BJ (cell line): ENCODE results near the gene ADAM15. TPM values are rescaled to one million over a fixed set of nuclear protein-coding genes. Genes with fewer than 3 reads are reported as not detected.

ENCODE experiments used
- CTCF ChIA-PET: fragments of 350-600 bp; formaldehyde crosslinking; extraction: SDS; loops from one replicate; lab custom pipeline; 2021; ENCODE audit warnings: antibody characterized with exemption, inconsistent platforms; lab: Yijun Ruan, JAX
- POLR2A ChIA-PET: fragments of 300-600 bp; sonication (Branson Sonifier 250); formaldehyde crosslinking; extraction: SDS; loops from one replicate; lab custom pipeline; 2021; ENCODE audit warnings: antibody characterized with exemption; lab: Charles Lee
- DNase-seq: peaks from one replicate; pipeline ENCODE4 v3.0.0-alpha.2; 2011; ENCODE audit warnings: low read depth
- H3K27me3 ChIP-seq: 2 replicates; pipeline ENCODE4 v1.6.0; 2011; ENCODE audit warnings: low read length; ENCODE audit not compliant: control insufficient read depth, insufficient read depth
- H3K36me3 ChIP-seq: 2 replicates; pipeline ENCODE4 v1.5.1; 2011; ENCODE audit warnings: low read length; ENCODE audit not compliant: control insufficient read depth, insufficient read depth
- H3K4me3 ChIP-seq: 2 replicates; pipeline ENCODE4 v1.5.1; 2011; ENCODE audit warnings: low read depth, mild to moderate bottlenecking, control low read depth, low read length
- polyA plus RNA-seq: library from polyadenylated mRNA; depleted of rRNA; stranded (reverse); fragments of >200 nt; gene quantifications from 2 replicates; pipeline ENCODE4 v1.2.3, GENCODE V29; 2011
- TF ChIP-seq, protein P1 (sequence below): IDR thresholded peaks from 2 replicates; pipeline ENCODE4 v1.5.1; 2011; ENCODE audit warnings: low read depth, mild to moderate bottlenecking, control low read depth, inconsistent platforms, low read length, moderate library complexity; ENCODE audit not compliant: insufficient read depth

Gene ADAM15
- polyA plus RNA-seq, 1 experiment = 88.8 TPM

- POLR2A ChIA-PET = no interaction called here
- no peaks in the 10 kb centered on the region for H3K27me3 ChIP-seq
- TF ChIP-seq, protein P1, sequence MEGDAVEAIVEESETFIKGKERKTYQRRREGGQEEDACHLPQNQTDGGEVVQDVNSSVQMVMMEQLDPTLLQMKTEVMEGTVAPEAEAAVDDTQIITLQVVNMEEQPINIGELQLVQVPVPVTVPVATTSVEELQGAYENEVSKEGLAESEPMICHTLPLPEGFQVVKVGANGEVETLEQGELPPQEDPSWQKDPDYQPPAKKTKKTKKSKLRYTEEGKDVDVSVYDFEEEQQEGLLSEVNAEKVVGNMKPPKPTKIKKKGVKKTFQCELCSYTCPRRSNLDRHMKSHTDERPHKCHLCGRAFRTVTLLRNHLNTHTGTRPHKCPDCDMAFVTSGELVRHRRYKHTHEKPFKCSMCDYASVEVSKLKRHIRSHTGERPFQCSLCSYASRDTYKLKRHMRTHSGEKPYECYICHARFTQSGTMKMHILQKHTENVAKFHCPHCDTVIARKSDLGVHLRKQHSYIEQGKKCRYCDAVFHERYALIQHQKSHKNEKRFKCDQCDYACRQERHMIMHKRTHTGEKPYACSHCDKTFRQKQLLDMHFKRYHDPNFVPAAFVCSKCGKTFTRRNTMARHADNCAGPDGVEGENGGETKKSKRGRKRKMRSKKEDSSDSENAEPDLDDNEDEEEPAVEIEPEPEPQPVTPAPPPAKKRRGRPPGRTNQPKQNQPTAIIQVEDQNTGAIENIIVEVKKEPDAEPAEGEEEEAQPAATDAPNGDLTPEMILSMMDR = peak; percentile 55
- CTCF ChIA-PET = interaction anchor here (0.7 to 14.3 kb wide), 11 partner anchors 8 to 120 kb away, joined by 3 to 168 read pairs (median 10); partner anchors contain the start of genes EFNA4, KRTCAP2, LENEP and PBXIP1
- no peak for DNase-seq
- H3K4me3 ChIP-seq = peak overlapping the region; percentile 68
- H3K36me3 ChIP-seq = peaks cover 14% of the 10 kb centered on the region
These were observed 1.6 kb downstream of the ADAM15 start for GRCh38 chr1:155052439-155053395.

GRCh38 chr1:155053531-155054105 lies 2.5 kb downstream of the ADAM15 start:
- no peak for DNase-seq
- Histone ChIP-seq H3K4me3 (no peak overlapping the region), H3K36me3 (peaks cover 19% of the 10 kb centered on the region), H3K27me3 (no peaks in the 10 kb centered on the region)
- CTCF ChIA-PET = interaction anchor here (1.7 to 14.3 kb wide), 7 partner anchors 7 to 119 kb away, joined by 5 to 168 read pairs (median 15); partner anchors contain the start of genes EFNA4 and KRTCAP2
- TF ChIP-seq, protein P1 = no peak
- POLR2A ChIA-PET = no interaction called here

DNA sequence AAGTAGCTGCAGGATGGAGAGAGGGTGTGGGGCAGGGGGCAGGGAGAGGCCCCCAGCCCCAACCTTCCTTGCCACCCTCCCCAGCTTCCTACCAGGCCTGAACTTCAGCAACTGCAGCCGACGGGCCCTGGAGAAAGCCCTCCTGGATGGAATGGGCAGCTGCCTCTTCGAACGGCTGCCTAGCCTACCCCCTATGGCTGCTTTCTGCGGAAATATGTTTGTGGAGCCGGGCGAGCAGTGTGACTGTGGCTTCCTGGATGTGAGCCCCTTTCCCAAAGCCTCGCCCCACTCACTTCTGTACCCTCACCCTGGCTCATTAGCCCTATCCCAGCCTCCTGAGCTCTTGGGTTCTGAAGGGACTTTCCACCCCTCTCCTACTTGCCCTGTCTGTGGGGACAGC lies 6.0 kb downstream of the ADAM15 start:
- Histone ChIP-seq H3K4me3 (no peak overlapping the region), H3K36me3 (peaks cover 20% of the 10 kb centered on the region), H3K27me3 (no peaks in the 10 kb centered on the region)
- TF ChIP-seq, protein P1 = no peak
- CTCF ChIA-PET = interaction anchor here (0.8 to 17.0 kb wide), 3 partner anchors 15 to 34 kb away, joined by 3 to 168 read pairs (median 147); no protein-coding TSS in a partner anchor
- no peak for DNase-seq
- POLR2A ChIA-PET = no interaction called here

- no peak for DNase-seq
- TF ChIP-seq, protein P1 = no peak
- POLR2A ChIA-PET = no interaction called here
- no peaks in the 10 kb centered on the region for H3K27me3 ChIP-seq
- peaks cover 20% of the 10 kb centered on the region for H3K36me3 ChIP-seq
- CTCF ChIA-PET = interaction anchor here (0.6 to 17.0 kb wide), 5 partner anchors 16 to 388 kb away, joined by 3 to 168 read pairs (median 5); partner anchors contain the start of gene PBXIP1
- H3K4me3 ChIP-seq = no peak overlapping the region
These were observed 6.7 kb downstream of the ADAM15 start for GRCh38 chr1:155057788-155058211.

DNA sequence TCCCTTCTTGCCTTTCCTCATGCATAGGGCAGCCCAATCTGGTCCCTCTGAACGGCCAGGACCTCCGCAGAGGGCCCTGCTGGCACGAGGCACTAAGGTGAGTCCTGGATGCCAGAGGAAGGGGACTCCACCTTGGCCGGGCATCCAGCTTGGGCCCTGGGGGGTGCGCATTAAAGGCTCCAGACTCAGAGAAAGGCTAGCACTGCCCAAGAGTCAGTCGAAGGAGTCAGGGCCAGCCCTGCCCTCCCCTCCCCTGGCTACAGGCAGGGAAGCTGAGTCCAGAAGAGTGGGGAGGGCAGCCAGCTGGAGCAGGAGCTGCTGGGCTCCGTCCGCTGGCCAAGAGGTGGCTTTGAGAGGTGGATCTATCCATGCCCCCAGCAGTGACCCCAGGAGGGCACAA lies 9.6 kb downstream of the ADAM15 start:
- POLR2A ChIA-PET = no interaction called here
- CTCF ChIA-PET = interaction anchor here (0.6 to 17.0 kb wide), 20 partner anchors 8 to 576 kb away, joined by 3 to 168 read pairs (median 4); partner anchors contain the start of genes ADAM15, EFNA3, KRTCAP2 and PBXIP1
- Histone ChIP-seq H3K36me3 (peaks cover 17% of the 10 kb centered on the region), H3K4me3 (no peak overlapping the region), H3K27me3 (no peaks in the 10 kb centered on the region)
- no peak for DNase-seq
- TF ChIP-seq, protein P1 = no peak
